H1 (cell line): ENCODE data around the gene ARHGAP26. TPM values are rescaled to one million over a fixed set of nuclear protein-coding genes. Genes with fewer than 3 reads are reported as not detected.

Experiments used
- CTCF ChIA-PET: fragments of 300-600 bp; sonication (Branson Sonifier 250); formaldehyde crosslinking; loops from one replicate; lab custom pipeline; 2021; ENCODE audit not compliant: partially characterized antibody; lab: Charles Lee
- POLR2A ChIA-PET: fragments of 300-600 bp; sonication (Branson Sonifier 250); formaldehyde crosslinking; loops from one replicate; lab custom pipeline; 2021; ENCODE audit warnings: inconsistent platforms; ENCODE audit not compliant: partially characterized antibody; lab: Charles Lee
- DNase-seq, 2 experiments: peaks; one replicate each; pipeline versions ENCODE4 v3.0.0 to v3.0.0-alpha.2; 2010 to 2022; ENCODE audit warnings: low spot score in 2 of 2, low read depth in 1 of 2, mixed read lengths in 1 of 2
- FAIRE-seq: peaks from 2 replicates; lab custom pipeline; 2011; peaks lifted over from hg19 to GRCh38; lab: Jason Lieb, UNC
- H2AFZ ChIP-seq: 2 replicates; pipeline ENCODE4 v1.8.1; 2012; ENCODE audit warnings: low read length, inconsistent platforms
- H2AK5ac ChIP-seq: 2 replicates; pipeline ENCODE4 v1.6.1; 2013; ENCODE audit warnings: low read depth, low read length
- H2BK120ac ChIP-seq: replicated peaks from 2 replicates; pipeline ENCODE3; 2013; ENCODE audit warnings: low read depth, low read length, inconsistent platforms
- H2BK12ac ChIP-seq: 2 replicates; pipeline ENCODE4 v1.6.1; 2013; ENCODE audit warnings: low read depth, low read length
- H2BK15ac ChIP-seq: 2 replicates; pipeline ENCODE4 v1.6.1; 2013; ENCODE audit warnings: low read length
- H2BK20ac ChIP-seq: 2 replicates; pipeline ENCODE4 v1.6.1; 2013; ENCODE audit warnings: low read length
- H2BK5ac ChIP-seq: 2 replicates; pipeline ENCODE4 v1.6.1; 2013; ENCODE audit warnings: low read depth, low read length
- H3K14ac ChIP-seq: 2 replicates; pipeline ENCODE4 v1.6.1; 2013; ENCODE audit warnings: inconsistent platforms; ENCODE audit not compliant: insufficient read length
- H3K18ac ChIP-seq: 2 replicates; pipeline ENCODE4 v1.6.1; 2013; ENCODE audit warnings: low read length; ENCODE audit errors: extremely low read depth
- H3K23ac ChIP-seq: 2 replicates; pipeline ENCODE4 v1.6.1; 2013; ENCODE audit warnings: inconsistent platforms; ENCODE audit not compliant: insufficient read length
- H3K23me2 ChIP-seq: 2 replicates; pipeline ENCODE4 v1.6.1; 2013; ENCODE audit warnings: low read depth, low read length
- H3K27ac ChIP-seq: 2 replicates; pipeline ENCODE4 v1.6.1; 2011; ENCODE audit warnings: low read depth, low read length, inconsistent platforms
- H3K27me3 ChIP-seq, 4 experiments: replicated peaks in 1 of 4; 1 replicate in 1 of 4; 2 replicates in 3 of 4; pipeline versions ENCODE4 v1.6.1 to v1.8.1; 2011 to 2013; ENCODE audit warnings: low read length in 3 of 4, mild to moderate bottlenecking in 3 of 4, inconsistent platforms in 2 of 4, mixed read lengths in 2 of 4, moderate library complexity in 1 of 4; ENCODE audit not compliant: control insufficient read depth in 3 of 4, insufficient read depth in 3 of 4; ENCODE audit errors: extremely low read depth in 1 of 4
- H3K36me3 ChIP-seq, 4 experiments: 2 replicates each; pipeline versions ENCODE4 v1.6.1 to v1.8.1; 2011 to 2013; ENCODE audit warnings: mild to moderate bottlenecking in 4 of 4, low read length in 3 of 4, moderate library complexity in 2 of 4, control low read depth in 1 of 4, inconsistent platforms in 1 of 4; ENCODE audit not compliant: insufficient read depth in 4 of 4, control insufficient read depth in 2 of 4
- H3K4ac ChIP-seq: replicated peaks from 2 replicates; pipeline ENCODE3; 2013; ENCODE audit warnings: low read length, low read depth, mixed read lengths, inconsistent platforms; ENCODE audit not compliant: insufficient read length
- H3K4me1 ChIP-seq, 4 experiments: replicated peaks in 1 of 4; 1 replicate in 1 of 4; 2 replicates in 3 of 4; pipeline versions ENCODE4 v1.6.1 to v1.8.1; 2011 to 2013; ENCODE audit warnings: low read length in 3 of 4, inconsistent platforms in 2 of 4, mixed read lengths in 1 of 4; ENCODE audit not compliant: insufficient read depth in 4 of 4, control insufficient read depth in 3 of 4
- H3K4me2 ChIP-seq, 2 experiments: 2 replicates each; pipeline versions ENCODE4 v1.6.1 to v1.8.1; 2011 to 2013; ENCODE audit warnings: low read depth in 2 of 2, low read length in 2 of 2, control low read depth in 1 of 2, inconsistent platforms in 1 of 2, mild to moderate bottlenecking in 1 of 2; ENCODE audit not compliant: insufficient read depth in 1 of 2
- H3K4me3 ChIP-seq, 4 experiments: fragments of 200-600, 300-600 bp in 1 of 4; sonication (generic), shearing (Covaris generic), sonication (Bioruptor Twin) in 1 of 4; 2 replicates each; pipeline versions ENCODE4 v1.5.1 to v1.8.1; 2011 to 2016; ENCODE audit warnings: low read length in 4 of 4, low read depth in 3 of 4, control low read depth in 2 of 4, inconsistent platforms in 2 of 4, mild to moderate bottlenecking in 2 of 4, mixed read lengths in 1 of 4, moderate library complexity in 1 of 4; ENCODE audit not compliant: insufficient read depth in 2 of 4; ENCODE audit errors: extremely low read depth in 1 of 4
- H3K56ac ChIP-seq: replicated peaks from 2 replicates; pipeline ENCODE3; 2013; ENCODE audit warnings: low read depth, mild to moderate bottlenecking, mixed read lengths, low read length, inconsistent platforms; ENCODE audit not compliant: insufficient read length
- H3K79me1 ChIP-seq: 2 replicates; pipeline ENCODE4 v1.6.1; 2013; ENCODE audit warnings: low read depth, low read length, control low read depth
- H3K79me2 ChIP-seq, 2 experiments: 2 replicates each; pipeline versions ENCODE4 v1.6.1 to v1.8.1; 2012 to 2013; ENCODE audit warnings: low read length in 2 of 2, mild to moderate bottlenecking in 2 of 2, inconsistent platforms in 1 of 2; ENCODE audit not compliant: insufficient read depth in 2 of 2, control insufficient read depth in 1 of 2
- H3K9ac ChIP-seq, 4 experiments: replicated peaks in 1 of 4; 1 replicate in 1 of 4; 2 replicates in 3 of 4; pipeline versions ENCODE4 v1.6.1 to v1.8.1; 2011 to 2013; ENCODE audit warnings: low read depth in 3 of 4, low read length in 3 of 4, control low read depth in 2 of 4, mild to moderate bottlenecking in 2 of 4, moderate library complexity in 2 of 4, inconsistent platforms in 1 of 4; ENCODE audit errors: extremely low read depth in 1 of 4
- H3K9me3 ChIP-seq, 2 experiments: 2 replicates each; pipeline versions ENCODE4 v1.6.1 to v1.8.1; 2012 to 2013; ENCODE audit warnings: mild to moderate bottlenecking in 2 of 2, moderate library complexity in 2 of 2, control low read depth in 1 of 2, inconsistent platforms in 1 of 2, low read depth in 1 of 2, low read length in 1 of 2, mixed read lengths in 1 of 2; ENCODE audit not compliant: insufficient read depth in 2 of 2
- H4K20me1 ChIP-seq, 2 experiments: replicated peaks in 1 of 2; 2 replicates each; pipeline versions ENCODE3 to v1.8.1; 2011 to 2013; ENCODE audit warnings: inconsistent platforms in 2 of 2, low read length in 2 of 2, mild to moderate bottlenecking in 1 of 2; ENCODE audit not compliant: insufficient read depth in 2 of 2, control insufficient read depth in 1 of 2
- H4K5ac ChIP-seq: 2 replicates; pipeline ENCODE4 v1.6.1; 2013; ENCODE audit warnings: low read length, low read depth, mixed read lengths, inconsistent platforms; ENCODE audit not compliant: insufficient read length
- H4K8ac ChIP-seq: 2 replicates; pipeline ENCODE4 v1.8.0; 2013; ENCODE audit warnings: mild to moderate bottlenecking, moderate library complexity, low read length, inconsistent platforms; ENCODE audit not compliant: insufficient read depth; ENCODE audit errors: extremely low read depth
- H4K91ac ChIP-seq: replicated peaks from 2 replicates; pipeline ENCODE3; 2013; ENCODE audit warnings: low read length, mixed read lengths, inconsistent platforms; ENCODE audit not compliant: insufficient read length
- EGR1 ChIP-seq: IDR thresholded peaks from 2 replicates; pipeline ENCODE4 v1.6.1; 2011; ENCODE audit warnings: low read depth, low read length, borderline replicate concordance
- HDAC2 ChIP-seq, 2 experiments: fragments of 300-600 bp in 1 of 2; sonication (generic) in 1 of 2; IDR thresholded peaks; 2 replicates each; pipeline ENCODE4 v1.6.1; 2011 to 2012; ENCODE audit warnings: low read depth in 2 of 2, low read length in 2 of 2, mild to moderate bottlenecking in 2 of 2, moderate library complexity in 2 of 2, borderline replicate concordance in 1 of 2, inconsistent platforms in 1 of 2
- JUND ChIP-seq: IDR thresholded peaks from 2 replicates; pipeline ENCODE4 v1.6.1; 2011; ENCODE audit warnings: mild to moderate bottlenecking, improper control_type of control experiment, low read length
- NANOG ChIP-seq: IDR thresholded peaks from 2 replicates; pipeline ENCODE4 v1.6.1; 2011; ENCODE audit warnings: low read length, low read depth, mild to moderate bottlenecking, inconsistent platforms; ENCODE audit not compliant: insufficient read depth, poor library complexity, severe bottlenecking
- PHF8 ChIP-seq: fragments of 200-600 bp; sonication (generic); conservative IDR thresholded peaks from 2 replicates; pipeline ENCODE4 v1.7.1; 2012; ENCODE audit warnings: low read depth, mild to moderate bottlenecking, inconsistent platforms, low read length, moderate library complexity
- SIRT6 ChIP-seq: IDR thresholded peaks from one replicate; pipeline ENCODE4 v1.7.1; 2012; ENCODE audit warnings: low read length, inconsistent platforms
- SP1 ChIP-seq: IDR thresholded peaks from 2 replicates; pipeline ENCODE4 v1.6.1; 2011; ENCODE audit warnings: low read depth, low read length
- WGBS, 2 experiments: shearing (Covaris generic) in 1 of 2; methylation state at CpG; one replicate each; pipeline versions ENCODE4 v1.1.6 to v1.1.7; 2013 to 2015; ENCODE audit warnings: low lambda C conversion rate in 2 of 2, mixed read lengths in 2 of 2, inconsistent platforms in 1 of 2, low coverage in 1 of 2, missing lambda C conversion rate in 1 of 2; ENCODE audit not compliant: insufficient replicate concordance in 2 of 2, insufficient coverage in 1 of 2, insufficient read length in 1 of 2; ENCODE audit errors: extremely low coverage in 1 of 2, missing lambda C conversion rate in 1 of 2; 5-methylcytosine and 5-hydroxymethylcytosine counted together
- polyA plus RNA-seq, 7 experiments: library from polyadenylated mRNA; depleted of rRNA in 3 of 7; stranded (reverse) in 5 of 7; unstranded in 2 of 7; fragments of >200 nt in 5 of 7; fragments of 200-250 nt in 2 of 7; gene quantifications; 1 replicate in 5 of 7; 2 replicates in 1 of 7; 4 replicates in 1 of 7; pipeline versions ENCODE4 v1.2.1 to v1.2.3, GENCODE V29; 2011 to 2013; ENCODE audit warnings: missing spikeins in 2 of 7, mixed read lengths in 2 of 7
- total RNA-seq: library from RNA; stranded (reverse); fragmentation: NEBNext Ultra II Directional; extraction: Animal tissue kit (Norgen Biotek cat#: 25700); gene quantifications from 2 replicates; pipeline ENCODE4 v1.2.1, GENCODE V29; 2021

The ARHGAP26 gene
- total and polyA plus RNA-seq, 2 of the 8 experiments (the other 6 are each of a cell fraction or from before 2014, with no cell fraction given): 7.1 to 24.8 TPM

GRCh38 chr5:143214890-143215289 lies 444.7 kb downstream of the ARHGAP26 start:
- Histone ChIP-seq H3K4me2 (no peak overlapping the region), H3K23me2 (no peaks in the 10 kb centered on the region), H3K27me3 (no peaks in the 10 kb centered on the region), H3K36me3 (no peaks in the 10 kb centered on the region; a peak in 1 of 8 replicates), H3K4me1 (peaks cover 0 to 14% (median 5%) of the 10 kb centered on the region in 4 experiments; a peak in 3 of 7 replicates), H2BK120ac (no peak overlapping the region)
- CTCF ChIA-PET: no interaction called here
- TF ChIP-seq HDAC2 (IDR thresholded peaks at IDR 0.05; ENCODE audit: borderline replicate concordance in 1 of 2, low read depth in 2 of 2, low read length in 2 of 2) (no peak), JUND (no peak), PHF8 (no peak), EGR1 (no peak), SP1 (no peak), NANOG (no peak), SIRT6 (no peak)
- TF ChIP-seq, all 59 proteins: peak for 0
- Histone ChIP-seq H4K5ac (no peak overlapping the region), H3K18ac (no peak overlapping the region), H3K14ac (no peak overlapping the region), H4K91ac (no peak overlapping the region), H2AK5ac (no peak overlapping the region), H3K23ac (no peak overlapping the region), H3K79me2 (no peaks in the 10 kb centered on the region), H3K9me3 (no peaks in the 10 kb centered on the region), H3K9ac (no peak overlapping the region), H3K27ac (no peak overlapping the region), H2AFZ (no peak overlapping the region), H3K56ac (no peak overlapping the region), H2BK12ac (no peak overlapping the region), H4K20me1 (no peaks in the 10 kb centered on the region), H3K79me1 (no peaks in the 10 kb centered on the region), H3K4me3 (no peak overlapping the region), H4K8ac (no peak overlapping the region; the same call in 1 of the 2 replicates), H3K4ac (no peak overlapping the region), H2BK15ac (no peak overlapping the region), H2BK20ac (no peak overlapping the region), H2BK5ac (no peak overlapping the region)
- no peak for DNase-seq
- POLR2A ChIA-PET: no interaction called here
- WGBS, 2 experiments: 68% methylated on average over 6 of the region's 6 CpGs; no CpG with 5 or more reads in 1 of the 2 experiments
- FAIRE-seq: no peak
